HepG2 (cell line): Measurements from ENCODE around the gene SRSF7. TPM values are rescaled to one million over a fixed set of nuclear protein-coding genes. Genes with fewer than 3 reads are reported as not detected.

Experiments
- ARID3A ChIP-seq: IDR thresholded peaks from 2 replicates; pipeline ENCODE4 v1.6.1; 2012; ENCODE audit warnings: low read depth, low read length, improper control_type of control experiment
- CBFB ChIP-seq: sonication (generic); formaldehyde crosslinking; IDR thresholded peaks from 2 replicates; pipeline ENCODE4 v1.4.0; 2020; ENCODE audit warnings: missing genetic modification reagents
- KDM5B ChIP-seq: sonication (generic); formaldehyde crosslinking; IDR thresholded peaks from 2 replicates; pipeline ENCODE4 v1.4.0; 2020; ENCODE audit warnings: missing genetic modification reagents, mild to moderate bottlenecking, borderline replicate concordance
- NAIF1 ChIP-seq: sonication (generic); formaldehyde crosslinking; IDR thresholded peaks from 2 replicates; pipeline ENCODE4 v1.5.0; 2020; ENCODE audit warnings: mild to moderate bottlenecking, missing genetic modification reagents, borderline replicate concordance
- ZC3H4 ChIP-seq: sonication (generic); formaldehyde crosslinking; IDR thresholded peaks from 2 replicates; pipeline ENCODE4 v1.4.0; 2020; ENCODE audit warnings: missing genetic modification reagents, borderline replicate concordance
- ZFYVE20 ChIP-seq: sonication (generic); formaldehyde crosslinking; IDR thresholded peaks from 2 replicates; pipeline ENCODE4 v1.8.0; 2023; ENCODE audit warnings: low read depth, mild to moderate bottlenecking, moderate library complexity, missing genetic modification reagents, borderline replicate concordance
- ZNF143 ChIP-seq: sonication (generic); formaldehyde crosslinking; IDR thresholded peaks from 2 replicates; pipeline ENCODE4 v1.4.0; 2020; ENCODE audit warnings: missing genetic modification reagents
- ZNF18 ChIP-seq: sonication (generic); formaldehyde crosslinking; IDR thresholded peaks from 2 replicates; pipeline ENCODE4 v1.8.0; 2022; ENCODE audit warnings: mild to moderate bottlenecking, missing genetic modification reagents; ENCODE audit not compliant: insufficient replicate concordance
- ZSCAN25 ChIP-seq: sonication (generic); formaldehyde crosslinking; IDR thresholded peaks from 2 replicates; pipeline ENCODE4 v1.8.0; 2022; ENCODE audit warnings: mild to moderate bottlenecking, missing genetic modification reagents
- polyA plus RNA-seq, 8 experiments: library from polyadenylated mRNA; depleted of rRNA in 3 of 8; stranded (reverse) in 7 of 8; unstranded in 1 of 8; fragments of >200 nt; fragmentation: Illumina TruSeq in 4 of 8; extraction: Trizol in 4 of 8; gene quantifications; 2 replicates each; pipeline versions ENCODE4 v1.2.1 to v1.2.3, GENCODE V29; 2011 to 2016; ENCODE audit warnings: low read depth in 4 of 8, missing spikeins in 1 of 8, mixed read lengths in 1 of 8; ENCODE audit not compliant: insufficient read depth in 1 of 8
- total RNA-seq, 5 experiments: library from RNA; depleted of rRNA; stranded (reverse); fragments of >200 nt; fragmentation: Illumina TruSeq; extraction: Trizol; gene quantifications; 2 replicates each; pipeline ENCODE4 v1.2.3, GENCODE V29; 2016; ENCODE audit warnings: low read depth in 1 of 5
- TF ChIP-seq, protein P1 (sequence below): sonication (generic); formaldehyde crosslinking; IDR thresholded peaks from 2 replicates; pipeline ENCODE4 v1.5.0; 2020; ENCODE audit warnings: mild to moderate bottlenecking, missing genetic modification reagents, moderate library complexity
- TF ChIP-seq, protein P2 (sequence below): sonication (generic); formaldehyde crosslinking; IDR thresholded peaks from 2 replicates; pipeline ENCODE4 v1.8.0; 2022; ENCODE audit warnings: missing genetic modification reagents, low read depth, mild to moderate bottlenecking, borderline replicate concordance
- TF ChIP-seq, protein P3 (sequence below), 2 experiments: sonication (generic) in 1 of 2; formaldehyde crosslinking in 1 of 2; IDR thresholded peaks; 2 replicates each; pipeline versions ENCODE4 v1.6.1 to v1.9.0; 2014 to 2022; ENCODE audit warnings: antibody characterized with exemption in 1 of 2, borderline replicate concordance in 1 of 2, inconsistent platforms in 1 of 2, low read depth in 1 of 2, missing genetic modification reagents in 1 of 2
- TF ChIP-seq, protein P4 (sequence below): sonication (generic); formaldehyde crosslinking; IDR thresholded peaks from 2 replicates; pipeline ENCODE4 v1.5.1; 2020; ENCODE audit warnings: mild to moderate bottlenecking, moderate library complexity, missing genetic modification reagents

The SRSF7 gene
- total and polyA plus RNA-seq, 2 of the 13 experiments (the other 11 are each of a cell fraction or from before 2014, with no cell fraction given) = 172 to 275 TPM

GRCh38 chr2:38775097-38775920, 24.1 kb upstream of the SRSF7 start (continued):
- TF ChIP-seq ZNF18 (CRISPR knock-in tag) (no peak), CBFB (no peak), ZSCAN25 (CRISPR knock-in tag) (no peak), KDM5B (CRISPR knock-in tag) (0 out of 2 replicates have a peak, but pooled peaks have one; percentile 30), ZNF143 (no peak), ARID3A (no peak), ZFYVE20 (CRISPR knock-in tag) (no peak), NAIF1 (CRISPR knock-in tag) (no peak), ZC3H4 (CRISPR knock-in tag) (no peak)
- TF ChIP-seq, protein P1, sequence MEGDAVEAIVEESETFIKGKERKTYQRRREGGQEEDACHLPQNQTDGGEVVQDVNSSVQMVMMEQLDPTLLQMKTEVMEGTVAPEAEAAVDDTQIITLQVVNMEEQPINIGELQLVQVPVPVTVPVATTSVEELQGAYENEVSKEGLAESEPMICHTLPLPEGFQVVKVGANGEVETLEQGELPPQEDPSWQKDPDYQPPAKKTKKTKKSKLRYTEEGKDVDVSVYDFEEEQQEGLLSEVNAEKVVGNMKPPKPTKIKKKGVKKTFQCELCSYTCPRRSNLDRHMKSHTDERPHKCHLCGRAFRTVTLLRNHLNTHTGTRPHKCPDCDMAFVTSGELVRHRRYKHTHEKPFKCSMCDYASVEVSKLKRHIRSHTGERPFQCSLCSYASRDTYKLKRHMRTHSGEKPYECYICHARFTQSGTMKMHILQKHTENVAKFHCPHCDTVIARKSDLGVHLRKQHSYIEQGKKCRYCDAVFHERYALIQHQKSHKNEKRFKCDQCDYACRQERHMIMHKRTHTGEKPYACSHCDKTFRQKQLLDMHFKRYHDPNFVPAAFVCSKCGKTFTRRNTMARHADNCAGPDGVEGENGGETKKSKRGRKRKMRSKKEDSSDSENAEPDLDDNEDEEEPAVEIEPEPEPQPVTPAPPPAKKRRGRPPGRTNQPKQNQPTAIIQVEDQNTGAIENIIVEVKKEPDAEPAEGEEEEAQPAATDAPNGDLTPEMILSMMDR (CRISPR knock-in tag) = no peak
- TF ChIP-seq, protein P2, sequence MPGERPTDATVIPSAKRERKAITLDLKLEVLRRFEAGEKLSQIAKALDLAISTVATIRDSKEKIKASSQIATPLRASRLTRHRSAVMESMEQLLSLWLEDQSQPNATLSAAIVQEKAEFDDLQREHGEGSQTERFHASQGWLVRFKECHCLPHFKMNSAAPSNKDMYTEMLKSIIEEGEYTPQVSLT (CRISPR knock-in tag) = no peak
- TF ChIP-seq, protein P3, sequence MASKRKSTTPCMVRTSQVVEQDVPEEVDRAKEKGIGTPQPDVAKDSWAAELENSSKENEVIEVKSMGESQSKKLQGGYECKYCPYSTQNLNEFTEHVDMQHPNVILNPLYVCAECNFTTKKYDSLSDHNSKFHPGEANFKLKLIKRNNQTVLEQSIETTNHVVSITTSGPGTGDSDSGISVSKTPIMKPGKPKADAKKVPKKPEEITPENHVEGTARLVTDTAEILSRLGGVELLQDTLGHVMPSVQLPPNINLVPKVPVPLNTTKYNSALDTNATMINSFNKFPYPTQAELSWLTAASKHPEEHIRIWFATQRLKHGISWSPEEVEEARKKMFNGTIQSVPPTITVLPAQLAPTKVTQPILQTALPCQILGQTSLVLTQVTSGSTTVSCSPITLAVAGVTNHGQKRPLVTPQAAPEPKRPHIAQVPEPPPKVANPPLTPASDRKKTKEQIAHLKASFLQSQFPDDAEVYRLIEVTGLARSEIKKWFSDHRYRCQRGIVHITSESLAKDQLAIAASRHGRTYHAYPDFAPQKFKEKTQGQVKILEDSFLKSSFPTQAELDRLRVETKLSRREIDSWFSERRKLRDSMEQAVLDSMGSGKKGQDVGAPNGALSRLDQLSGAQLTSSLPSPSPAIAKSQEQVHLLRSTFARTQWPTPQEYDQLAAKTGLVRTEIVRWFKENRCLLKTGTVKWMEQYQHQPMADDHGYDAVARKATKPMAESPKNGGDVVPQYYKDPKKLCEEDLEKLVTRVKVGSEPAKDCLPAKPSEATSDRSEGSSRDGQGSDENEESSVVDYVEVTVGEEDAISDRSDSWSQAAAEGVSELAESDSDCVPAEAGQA (IDR thresholded peaks at IDR 0.05; ENCODE audit: low read depth) = no peak
- TF ChIP-seq, protein P3 (CRISPR knock-in tag; IDR thresholded peaks at IDR 0.05; ENCODE audit: borderline replicate concordance) = no peak
- TF ChIP-seq, protein P4, sequence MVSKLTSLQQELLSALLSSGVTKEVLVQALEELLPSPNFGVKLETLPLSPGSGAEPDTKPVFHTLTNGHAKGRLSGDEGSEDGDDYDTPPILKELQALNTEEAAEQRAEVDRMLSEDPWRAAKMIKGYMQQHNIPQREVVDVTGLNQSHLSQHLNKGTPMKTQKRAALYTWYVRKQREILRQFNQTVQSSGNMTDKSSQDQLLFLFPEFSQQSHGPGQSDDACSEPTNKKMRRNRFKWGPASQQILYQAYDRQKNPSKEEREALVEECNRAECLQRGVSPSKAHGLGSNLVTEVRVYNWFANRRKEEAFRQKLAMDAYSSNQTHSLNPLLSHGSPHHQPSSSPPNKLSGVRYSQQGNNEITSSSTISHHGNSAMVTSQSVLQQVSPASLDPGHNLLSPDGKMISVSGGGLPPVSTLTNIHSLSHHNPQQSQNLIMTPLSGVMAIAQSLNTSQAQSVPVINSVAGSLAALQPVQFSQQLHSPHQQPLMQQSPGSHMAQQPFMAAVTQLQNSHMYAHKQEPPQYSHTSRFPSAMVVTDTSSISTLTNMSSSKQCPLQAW = no peak
